Caki2 (cell line): Measurements from ENCODE around the gene COMMD3. TPM values are rescaled to one million over a fixed set of nuclear protein-coding genes. Genes with fewer than 3 reads are reported as not detected.

Source experiments
- DNase-seq: peaks from one replicate; pipeline ENCODE4 v3.0.0-alpha.2; 2015; ENCODE audit warnings: low read depth
- in situ Hi-C: cut with HindIII; loops from 2 replicates; pipeline ENCODE4 v1.10.0; 2016; ENCODE audit warnings: low sequenced_read_pairs, low pct_unique_long_range_greater_than_20kb, mixed read lengths
- total RNA-seq: library from RNA; depleted of rRNA; stranded (reverse); fragments of >200 nt; shearing (Covaris generic); gene quantifications from 2 replicates; pipeline ENCODE4 v1.2.3, GENCODE V29; 2014; ENCODE audit warnings: low replicate concordance

The COMMD3 gene
- total RNA-seq, 1 experiment from 2014 or later, result 70.6 TPM

DNA sequence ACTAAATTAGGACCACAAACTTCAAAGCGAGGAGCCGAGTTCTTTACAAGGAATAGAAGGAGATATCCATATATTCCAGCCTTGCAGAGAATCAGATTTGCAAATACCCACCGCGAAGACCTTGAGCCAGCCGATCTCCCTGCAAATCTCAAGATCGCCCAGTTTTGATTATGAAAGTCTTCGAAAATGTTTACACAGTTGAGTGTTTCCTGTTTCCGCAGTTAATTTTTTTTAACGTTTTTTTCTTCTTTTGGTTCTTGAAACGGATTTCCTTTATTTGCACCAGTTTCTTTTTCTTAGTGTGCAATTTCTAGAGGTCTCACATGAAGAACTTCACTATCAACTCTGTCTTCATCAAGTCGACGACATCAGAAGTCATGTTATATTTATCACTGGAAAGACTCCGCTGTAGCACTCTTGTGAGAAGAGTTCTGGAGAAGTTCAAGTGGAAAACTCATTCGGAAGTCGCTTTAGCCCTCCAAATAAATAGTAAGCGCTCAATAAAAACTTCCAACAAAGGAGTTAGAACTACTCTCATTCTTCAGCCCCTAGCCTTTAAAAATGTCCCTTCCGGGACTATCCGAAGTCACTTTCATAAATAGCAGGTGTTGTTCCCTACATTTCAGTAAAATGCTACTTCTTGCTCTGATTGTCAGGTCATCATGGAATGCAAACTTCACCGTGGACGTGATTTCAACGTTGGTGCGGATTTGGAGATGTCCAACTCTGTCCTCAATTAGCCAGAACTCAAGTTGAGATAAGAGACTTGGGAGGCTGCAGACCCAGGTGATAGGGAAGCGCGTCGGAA lies 17.2 kb downstream of the COMMD3 start:
- in situ Hi-C loops, result no loop called here
- no peak for DNase-seq

DNA sequence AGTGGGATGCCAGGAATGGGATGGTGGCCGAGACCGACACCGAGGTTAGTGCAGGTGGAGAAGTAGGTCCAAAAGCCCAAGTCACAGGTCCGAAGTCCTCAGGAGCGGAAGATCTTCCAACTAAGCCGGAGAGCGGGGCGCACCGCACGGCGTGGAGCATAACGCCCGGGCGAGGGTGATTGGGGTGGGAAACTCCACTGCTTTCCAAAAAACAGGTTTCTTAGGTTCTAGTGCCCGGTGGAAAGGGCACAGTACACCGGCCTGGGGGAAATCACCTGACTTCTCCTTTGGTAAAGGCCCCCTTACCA lies 17.7 kb downstream of the COMMD3 start:
- in situ Hi-C loops, result no loop called here
- DNase-seq, result no peak

DNA sequence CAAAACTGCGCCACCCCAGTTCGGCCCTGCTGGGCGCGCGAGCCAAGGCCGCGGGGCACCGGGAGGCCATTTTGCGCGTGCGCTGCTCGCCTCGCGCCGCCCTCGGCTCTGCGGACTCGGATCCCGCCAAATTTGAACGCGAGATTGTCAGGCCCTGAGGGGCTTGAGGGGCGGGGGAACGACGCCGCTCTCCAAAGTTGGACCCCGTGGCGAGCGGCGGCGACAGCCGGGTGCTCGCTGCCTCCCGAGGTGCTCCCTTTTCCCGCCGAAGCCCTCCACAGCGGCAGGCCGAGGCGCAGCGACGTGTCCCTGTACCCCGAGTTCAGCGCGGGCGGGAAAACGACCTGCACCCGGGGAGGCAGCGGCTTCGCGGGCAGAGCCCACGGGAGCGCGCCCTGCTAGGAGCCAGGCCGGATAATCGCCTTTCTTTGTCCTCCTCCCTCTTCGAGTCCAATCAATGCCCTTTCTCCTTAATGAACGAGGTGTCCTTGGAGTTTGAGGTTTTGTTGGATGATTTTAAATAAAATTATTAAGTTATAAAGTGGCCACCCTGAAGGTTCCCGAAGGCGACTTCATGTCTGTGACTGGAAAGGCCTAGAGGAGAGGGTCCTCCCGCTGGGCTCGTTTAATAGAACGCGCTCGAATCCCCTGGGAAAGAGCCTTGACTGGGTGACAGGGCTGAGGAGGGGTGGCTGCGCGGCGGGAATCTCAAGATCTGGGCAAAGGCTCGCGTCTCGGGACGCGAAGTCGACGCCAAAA lies 18.4 kb downstream of the COMMD3 start:
- in situ Hi-C loops, result no loop called here
- no peak for DNase-seq

DNA sequence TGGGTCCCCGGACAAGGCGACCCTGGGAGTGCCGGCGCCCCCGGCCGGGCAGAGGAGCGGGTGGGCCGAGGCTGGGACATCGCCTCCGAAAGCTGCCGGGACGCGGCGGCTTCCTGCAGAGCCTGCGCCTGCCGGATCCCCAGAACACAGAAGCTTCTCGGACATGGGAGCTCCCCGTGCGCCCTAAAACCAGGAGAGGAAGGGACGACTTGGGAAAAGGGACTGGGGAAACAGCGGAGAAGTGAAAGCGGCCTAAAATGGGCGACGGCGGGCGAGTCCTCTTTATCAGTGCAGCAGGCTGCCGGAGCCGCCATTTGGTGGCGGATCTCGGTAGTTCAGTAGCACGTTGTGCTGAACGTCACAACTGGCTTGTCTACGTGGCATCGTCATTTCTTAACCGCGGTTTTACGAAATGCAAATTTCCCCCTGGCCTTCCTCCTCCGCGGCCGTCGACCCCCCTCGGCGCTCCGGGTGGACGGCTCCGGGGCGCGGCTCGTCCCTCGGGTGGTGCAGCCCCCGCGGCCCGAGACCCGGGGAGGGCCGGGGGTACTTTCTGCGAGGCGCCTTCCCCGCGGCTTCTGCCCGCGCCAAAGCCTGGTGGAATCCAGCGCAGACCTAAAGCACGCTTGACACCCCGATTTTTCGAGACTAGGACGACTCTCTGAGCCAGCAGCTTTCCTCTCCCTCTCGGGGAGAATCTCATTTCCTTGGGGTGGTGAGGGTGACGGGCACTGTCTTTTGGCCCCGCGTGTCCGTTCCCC lies 19.2 kb downstream of the COMMD3 start:
- DNase-seq, result no peak

DNA sequence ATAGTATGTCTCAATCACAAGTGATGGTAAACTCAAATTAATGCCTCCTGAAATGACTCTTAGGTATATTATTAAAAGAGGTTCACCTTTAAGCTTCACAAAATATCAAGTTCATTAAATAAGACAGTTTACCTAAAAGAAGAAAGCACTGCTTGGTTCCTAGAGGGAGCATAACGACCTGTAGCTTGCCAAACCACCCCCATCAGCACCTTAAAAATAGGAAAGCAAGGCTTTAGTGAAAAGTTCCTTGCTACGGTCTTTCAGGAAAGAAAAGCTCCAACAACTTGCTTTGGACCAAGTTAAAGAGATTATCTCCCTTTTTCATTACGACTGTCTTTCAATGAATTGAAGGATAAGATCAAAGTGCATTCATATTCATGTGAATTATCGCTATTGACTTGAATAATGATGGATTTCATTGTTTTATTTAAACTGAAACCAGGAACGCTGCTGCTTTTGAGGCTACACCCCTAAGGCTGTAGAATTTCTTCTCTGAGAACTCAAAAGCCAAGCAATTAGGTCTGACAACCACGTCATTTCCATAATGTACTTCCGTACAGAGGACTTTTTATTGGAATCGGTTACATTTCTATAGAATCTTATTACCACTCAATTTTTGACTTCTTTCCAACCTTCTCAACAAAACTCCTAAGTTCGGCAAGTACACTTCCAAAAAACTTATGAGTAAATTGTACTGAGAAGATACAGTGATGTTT lies 22.2 kb downstream of the COMMD3 start:
- in situ Hi-C loops, result no loop called here
- DNase-seq, result no peak

More for the DNA sequence above, 19.2 kb downstream of the COMMD3 start:
- in situ Hi-C loops, result no loop called here

DNA sequence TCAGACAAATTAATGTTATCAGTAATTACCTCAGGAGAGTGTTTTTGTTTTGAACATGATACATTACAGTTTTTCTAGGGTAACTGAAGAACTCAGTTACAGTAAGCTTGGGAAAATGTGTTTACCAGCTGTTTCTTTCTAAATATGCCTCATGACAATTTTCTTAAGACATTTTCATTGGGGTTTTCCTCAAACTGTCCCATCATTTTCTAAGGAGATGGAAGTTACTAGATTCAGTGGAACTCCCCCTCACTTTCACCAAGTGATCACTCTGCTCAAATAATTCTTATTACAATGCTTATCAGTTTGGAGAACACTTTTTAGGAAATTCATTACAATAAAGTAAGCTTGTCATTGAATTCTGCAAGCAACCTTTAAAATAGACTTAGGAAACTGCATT lies 22.7 kb downstream of the COMMD3 start:
- in situ Hi-C loops, result no loop called here
- no peak for DNase-seq

DNA sequence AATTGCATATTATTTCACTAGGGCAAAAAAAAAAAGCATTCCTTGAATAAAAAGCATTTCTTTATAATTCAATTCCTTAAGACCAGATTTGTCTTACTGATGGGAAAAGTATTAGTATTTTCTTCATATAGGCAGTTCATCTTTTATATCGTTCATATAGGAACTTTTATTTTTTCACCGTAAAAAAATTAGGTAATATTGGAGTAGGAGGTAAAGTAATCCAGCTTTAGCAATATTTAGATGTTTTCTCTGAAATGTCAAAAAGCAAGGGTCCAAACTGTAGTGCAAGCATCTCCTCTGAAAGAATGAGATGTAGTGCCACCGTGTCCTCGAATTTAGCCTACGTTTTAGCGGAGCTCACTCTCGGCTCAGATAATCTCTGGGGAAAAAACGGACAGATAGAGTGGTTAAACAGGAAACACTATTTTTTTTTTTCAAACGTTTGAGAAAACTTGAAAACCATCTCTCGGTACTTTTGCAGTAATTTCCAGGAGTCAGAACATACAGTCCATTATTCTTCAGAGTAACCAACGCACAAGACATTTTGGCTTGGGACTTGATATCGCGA lies 23.7 kb downstream of the COMMD3 start:
- in situ Hi-C loops, result no loop called here

DNA sequence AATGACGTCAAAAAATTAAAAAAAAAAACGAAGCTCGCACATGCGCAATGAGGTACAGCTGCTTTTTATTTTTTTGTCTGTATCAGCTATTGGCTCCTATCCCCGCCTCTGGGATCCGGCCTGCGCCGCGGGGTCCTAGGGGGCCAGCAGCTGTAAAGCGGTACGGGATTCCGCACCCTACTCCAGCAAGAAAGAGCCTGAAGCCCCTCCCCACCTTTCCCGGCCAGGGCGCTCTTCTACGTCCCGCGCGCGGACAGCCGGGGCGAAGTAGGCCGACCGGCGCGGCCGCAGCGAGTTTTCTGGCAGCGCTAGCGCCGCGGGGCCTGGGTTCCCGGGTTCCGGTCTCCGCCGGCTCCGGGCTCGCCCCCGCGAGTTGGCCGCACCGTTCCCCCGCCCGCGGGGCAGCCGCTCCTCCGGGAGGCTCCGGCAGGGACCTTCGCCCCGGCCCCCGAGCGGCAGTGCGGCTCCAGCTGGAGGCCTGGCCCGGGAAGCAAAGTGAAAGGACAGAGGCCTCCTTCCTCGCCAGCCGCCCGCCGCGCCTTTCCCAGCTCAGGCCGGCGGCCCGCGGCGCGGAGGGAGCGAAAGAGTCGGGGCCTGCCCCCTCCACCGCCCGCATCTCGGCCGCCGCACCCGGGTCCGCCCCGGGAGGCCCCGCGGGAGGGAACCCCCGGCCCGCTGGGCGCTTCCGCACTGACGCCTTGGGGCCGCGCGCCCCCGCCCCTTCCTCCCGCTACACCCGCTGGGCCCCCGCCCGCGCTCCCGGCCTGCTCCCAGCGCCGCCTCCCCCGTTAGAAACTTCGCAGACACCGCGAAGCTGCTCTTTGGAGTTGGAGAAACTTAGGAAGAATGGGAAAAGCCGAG lies 24.4 kb downstream of the COMMD3 start:
- peak; percentile 89 for DNase-seq
- in situ Hi-C loops, result no loop called here

More for the DNA sequence above, 23.7 kb downstream of the COMMD3 start:
- DNase-seq, result no peak

DNA sequence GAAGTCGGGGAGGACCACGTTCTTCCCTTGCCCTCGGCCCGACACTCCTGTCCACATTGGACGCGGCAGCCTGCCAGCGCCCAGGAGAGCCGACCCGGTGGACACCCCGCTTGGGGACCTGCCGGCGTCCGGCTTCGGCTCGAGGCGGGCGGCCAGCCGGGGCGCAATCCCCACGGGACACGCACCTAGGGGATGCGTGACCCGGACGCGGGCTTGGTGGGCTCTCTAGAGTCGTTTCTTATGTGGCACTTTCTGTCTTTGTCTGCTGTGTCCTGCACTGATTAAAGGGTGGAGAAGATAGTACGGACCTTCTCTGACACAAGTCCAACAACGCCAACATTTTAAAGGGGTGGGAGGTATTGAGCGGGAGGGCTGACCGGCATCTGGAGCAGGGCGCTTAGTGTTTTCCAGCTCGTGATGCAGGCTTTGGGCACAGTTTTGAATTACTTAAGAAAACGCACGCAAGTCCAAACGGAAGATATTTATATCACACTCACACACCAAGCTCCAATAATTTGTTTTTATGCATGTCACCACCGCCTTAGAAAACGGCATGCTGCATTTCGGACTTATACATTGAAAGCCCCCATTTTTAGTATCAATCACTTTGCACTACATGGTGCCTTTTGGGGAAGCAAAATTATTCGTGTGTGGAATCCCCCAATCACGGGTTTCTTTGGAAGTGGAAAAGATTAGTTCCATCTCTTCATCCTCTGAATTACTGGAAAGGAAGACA lies 25.2 kb downstream of the COMMD3 start:
- DNase-seq, result peak; percentile 69
- in situ Hi-C loops, result no loop called here

DNA sequence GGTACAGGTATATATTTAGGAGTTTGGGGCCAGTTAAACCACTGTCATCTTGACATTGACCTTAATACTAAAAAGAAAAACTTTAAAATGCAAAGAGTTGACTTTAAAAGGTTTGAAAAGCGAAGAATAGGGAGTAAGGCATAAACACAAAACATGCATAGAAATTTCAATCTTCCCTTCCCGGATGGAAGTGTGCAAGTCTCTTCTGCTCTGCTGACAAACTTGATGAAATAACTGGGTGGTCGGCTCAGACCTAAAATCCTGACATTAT lies 25.7 kb downstream of the COMMD3 start:
- in situ Hi-C loops, result no loop called here

DNA sequence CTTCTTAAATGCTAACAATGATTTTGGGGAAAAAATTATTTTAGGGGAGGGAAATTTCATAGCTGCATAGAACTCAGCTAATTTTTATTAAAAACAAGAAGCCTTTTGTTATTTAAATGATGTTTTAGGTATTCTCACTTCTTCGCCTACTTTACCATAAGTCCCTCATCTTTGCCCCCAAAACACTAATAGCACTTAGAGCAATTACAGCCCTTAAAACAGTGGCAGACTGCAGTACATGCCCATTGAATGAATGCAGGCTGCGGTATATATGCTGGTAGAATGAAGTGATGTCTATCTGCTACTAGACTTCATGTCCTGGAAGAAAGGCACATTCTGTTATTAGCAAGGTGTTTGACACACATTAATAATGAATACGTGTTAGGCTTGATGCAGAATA lies 26.2 kb downstream of the COMMD3 start:
- in situ Hi-C loops, result no loop called here
- DNase-seq, result no peak

More for the DNA sequence above, 25.7 kb downstream of the COMMD3 start:
- no peak for DNase-seq

DNA sequence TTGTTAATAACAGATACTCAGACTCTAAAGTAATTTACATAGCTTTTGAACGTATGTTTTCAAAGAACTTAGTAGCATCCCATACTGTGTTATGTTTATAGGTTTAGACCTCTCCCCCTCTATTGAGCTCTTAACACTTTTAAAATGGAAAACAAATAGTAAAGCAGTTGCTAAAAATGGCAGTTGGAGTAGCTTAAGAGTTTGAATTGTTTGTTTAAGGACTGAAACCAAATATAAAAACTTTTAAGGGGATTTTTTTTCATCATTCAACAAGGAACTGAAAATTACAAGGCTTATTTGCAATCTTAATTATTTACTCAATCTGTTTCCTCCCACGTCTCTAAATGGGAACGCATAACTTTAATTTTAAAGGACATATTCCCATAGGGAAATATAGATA lies 27.5 kb downstream of the COMMD3 start:
- no peak for DNase-seq
- in situ Hi-C loops, result no loop called here

DNA sequence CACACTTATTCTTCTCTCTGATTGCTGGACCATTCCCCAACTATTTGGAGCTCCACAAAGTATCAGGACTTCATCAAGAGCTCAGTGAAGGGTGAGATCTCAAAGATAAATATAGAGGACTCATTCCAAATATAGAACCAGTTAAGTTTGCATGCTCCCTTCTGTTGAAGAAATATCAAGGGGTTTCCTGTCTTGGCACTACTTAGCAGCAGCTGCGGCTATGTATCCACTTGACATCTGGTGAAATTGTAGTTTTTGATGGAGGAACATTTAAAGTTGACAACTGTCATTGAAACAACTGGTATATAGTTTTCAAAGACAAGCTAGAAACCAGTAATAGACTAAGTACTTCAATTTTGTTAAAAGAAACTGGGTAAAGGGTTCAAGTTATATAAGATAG lies 28.1 kb downstream of the COMMD3 start:
- no peak for DNase-seq
- in situ Hi-C loops, result no loop called here

DNA sequence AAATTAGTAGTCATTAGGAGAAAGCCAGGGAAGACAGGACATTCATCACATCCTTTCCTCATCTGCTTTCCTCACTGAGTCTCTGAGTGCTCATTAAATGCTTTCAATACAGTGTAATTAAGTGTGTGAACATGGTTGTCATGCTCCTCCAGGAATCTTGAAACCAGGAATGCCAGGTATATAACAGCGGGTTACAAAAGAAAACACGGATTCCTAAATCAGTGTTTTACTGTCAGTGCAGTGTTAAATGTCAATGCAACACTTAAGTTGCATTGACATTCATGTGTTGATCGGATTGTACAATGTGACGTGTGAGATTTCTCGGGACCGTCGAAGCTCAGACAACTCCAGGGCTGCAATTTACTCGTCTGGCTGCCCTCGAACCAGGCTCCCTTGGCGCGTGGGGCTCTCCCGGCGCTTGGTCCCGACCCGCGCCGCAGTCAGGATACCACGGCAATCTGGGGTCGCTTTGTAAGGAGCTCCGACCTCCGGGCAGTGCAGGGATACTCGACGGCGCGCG lies 28.7 kb downstream of the COMMD3 start:
- DNase-seq, result no peak
- in situ Hi-C loops, result no loop called here

DNA sequence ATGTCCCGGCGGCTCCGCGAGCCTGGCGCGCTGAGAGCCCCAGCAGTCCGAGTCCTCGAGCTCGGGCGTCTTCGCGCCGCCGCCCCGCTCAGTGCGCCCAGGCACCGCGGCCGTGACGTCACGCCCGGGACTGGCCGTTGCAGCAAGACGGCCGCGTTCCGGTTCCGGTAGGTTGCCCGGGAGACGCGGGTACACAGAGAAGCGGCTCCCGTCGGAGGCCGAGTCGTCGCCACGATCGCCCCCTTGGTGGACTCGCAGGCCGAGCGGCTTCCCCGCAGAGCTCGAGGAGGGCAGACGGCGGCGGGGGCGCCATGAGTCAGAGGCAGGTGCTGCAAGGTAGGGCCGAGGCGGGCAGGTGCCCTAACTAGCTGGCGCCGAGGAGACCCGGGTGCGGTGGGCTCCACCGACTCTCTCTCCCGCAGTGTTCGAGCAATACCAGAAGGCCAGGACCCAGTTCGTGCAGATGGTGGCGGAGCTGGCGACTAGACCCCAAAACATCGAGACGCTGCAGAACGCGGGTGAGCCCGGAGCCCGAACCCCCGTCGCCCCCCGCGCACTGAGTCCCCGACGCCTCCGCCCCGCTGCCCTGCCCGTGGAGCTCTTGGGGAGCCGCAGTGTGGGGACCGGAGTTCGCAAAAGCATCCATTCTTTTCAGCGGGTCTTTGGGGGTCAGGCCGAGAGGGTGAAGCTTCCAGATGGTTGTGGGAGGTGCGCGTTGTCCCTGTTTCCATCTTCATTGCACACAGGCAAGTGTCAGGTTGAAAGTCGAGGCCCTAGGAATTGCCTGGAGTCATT lies 29.3 kb downstream of the COMMD3 start, which contains the start of gene SPAG6:
TSS of gene SPAG6 (plus strand) at position 196 of the 795 bp plus-strand sequence. CDS start at position 312, 116 bp downstream.
- no peak for DNase-seq
- in situ Hi-C loops, result no loop called here

DNA sequence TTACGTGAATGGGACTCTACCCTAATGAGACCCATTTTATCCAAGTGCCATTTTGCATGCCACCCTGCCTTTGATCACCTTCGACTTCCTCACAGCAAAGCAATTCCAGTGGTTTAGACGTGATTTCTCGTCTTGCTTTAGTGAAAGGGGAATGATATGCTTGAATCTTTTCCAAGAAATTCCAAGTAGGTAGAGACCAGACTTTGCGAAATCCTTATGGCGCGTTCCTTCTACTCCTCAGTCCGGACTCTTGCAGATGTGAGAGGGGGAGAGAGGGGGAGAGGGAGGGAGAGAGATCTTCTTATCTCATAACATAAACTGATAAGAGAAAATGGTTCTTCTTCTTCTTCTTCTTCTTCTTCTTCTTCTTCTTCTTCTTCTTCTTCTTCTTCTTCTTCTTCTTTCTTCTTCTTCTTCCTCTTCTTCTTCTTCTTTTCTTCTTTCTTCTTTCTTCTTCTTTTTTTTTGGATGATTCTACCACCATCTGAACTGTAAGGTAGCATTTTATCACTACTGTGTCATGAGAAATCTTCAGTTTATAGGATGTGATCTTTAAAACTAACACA lies 30.0 kb downstream of the COMMD3 start:
- in situ Hi-C loops, result no loop called here
- DNase-seq, result no peak
